ENCODE results near the gene AGBL4.

DNA sequence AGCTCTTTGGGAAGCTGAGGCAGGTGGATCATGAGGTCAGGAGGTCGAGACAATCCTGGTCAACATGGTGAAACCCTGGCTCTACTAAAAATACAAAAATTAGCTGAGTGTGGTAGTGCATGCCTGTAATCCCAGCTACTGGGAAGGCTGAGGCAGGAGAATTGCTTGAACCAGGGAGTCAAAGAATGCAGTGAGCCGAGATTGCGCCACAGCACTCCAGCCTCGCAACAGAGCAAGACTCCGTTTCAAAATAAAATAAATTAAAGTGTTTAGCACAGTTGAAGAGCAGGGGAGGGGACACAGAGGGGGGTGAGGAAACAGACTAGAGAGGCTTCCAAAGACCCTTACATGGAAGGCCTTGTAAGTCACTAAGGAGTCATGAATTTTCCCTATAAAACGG, 1420.5 kb downstream of the AGBL4 start:
- TF ChIP-seq POLR2A (IDR thresholded peaks at IDR 0.05): no peak
- TF ChIP-seq CTCF (IDR thresholded peaks at IDR 0.05): no peak
